K562 (cell line): Measurements from ENCODE around the gene VIPR1. TPM values are rescaled to one million over a fixed set of nuclear protein-coding genes. Genes with fewer than 3 reads are reported as not detected.
A peak's percentile ranks its signal among the peaks of the same experiment; 100 is the strongest.
"Not testable (repeated sequence)": the region's sequence is repeated elsewhere in the genome, so short reads cannot be mapped to it uniquely, and the experiment has no call there.

Experiments
- ATAC-seq: fragments of 200-7000 bp; cut with Tn5 transposase; 3 replicates; pipeline ENCODE4 v1.9.1; 2020; ENCODE audit warnings: moderate library complexity
- BruUV-seq: library from RNA; stranded (reverse); fragments of 400-500 nt; replicated peaks from 2 replicates; lab custom pipeline; 2021; lab: Mats Ljungman, UMichigan
- CTCF ChIA-PET: fragments of 300-600 bp; formaldehyde crosslinking; extraction: SDS; loops from one replicate; lab custom pipeline; 2021; ENCODE audit warnings: low intra/inter-chr PET ratio; lab: Yijun Ruan, JAX
- POLR2A ChIA-PET: fragments of 300-600, 350-650 bp; sonication (Branson Sonifier 250); formaldehyde crosslinking; extraction: SDS; loops from one replicate; lab custom pipeline; 2021; ENCODE audit warnings: antibody characterized with exemption, inconsistent platforms; lab: Yijun Ruan, JAX
- DNase-seq, 4 experiments: peaks; one replicate each; pipeline versions ENCODE4 v3.0.0 to v3.0.0-alpha.2; 2011 to 2018; ENCODE audit warnings: low spot score in 3 of 4, mixed read lengths in 3 of 4; ENCODE audit errors: extremely low read depth in 1 of 4
- FAIRE-seq: peaks from 2 replicates; lab custom pipeline; 2011; peaks lifted over from hg19 to GRCh38; lab: Jason Lieb, UNC
- H2AFZ ChIP-seq: 2 replicates; pipeline ENCODE4 v1.6.0; 2011; ENCODE audit warnings: low read depth, low read length, control low read depth, inconsistent platforms
- H3K27ac ChIP-seq: fragments of 200-600 bp; 3 replicates; pipeline ENCODE4 v1.8.0; 2011; ENCODE audit warnings: low read depth, mild to moderate bottlenecking, control low read depth, inconsistent platforms, low read length, moderate library complexity, mixed read lengths; ENCODE audit errors: extremely low read depth
- H3K27me3 ChIP-seq, 2 experiments: fragments of 300-600 bp in 1 of 2; 2 replicates in 1 of 2; 3 replicates in 1 of 2; pipeline versions ENCODE4 v1.6.0 to v1.8.0; 2011; ENCODE audit warnings: inconsistent platforms in 2 of 2, low read length in 2 of 2, mild to moderate bottlenecking in 1 of 2, mixed read lengths in 1 of 2, moderate library complexity in 1 of 2; ENCODE audit not compliant: control insufficient read depth in 2 of 2, insufficient read depth in 2 of 2
- H3K36me3 ChIP-seq: fragments of 300-600 bp; 3 replicates; pipeline ENCODE4 v1.8.0; 2011; ENCODE audit warnings: mild to moderate bottlenecking, low read length, inconsistent platforms; ENCODE audit not compliant: control insufficient read depth, insufficient read depth
- H3K4me1 ChIP-seq, 2 experiments: fragments of 200-600 bp in 1 of 2; replicated peaks in 1 of 2; 2 replicates in 1 of 2; 3 replicates in 1 of 2; pipeline versions ENCODE4 v1.5.1 to v1.8.0; 2011; ENCODE audit warnings: inconsistent platforms in 2 of 2, low read length in 2 of 2, mild to moderate bottlenecking in 1 of 2, mixed read lengths in 1 of 2, moderate library complexity in 1 of 2; ENCODE audit not compliant: control insufficient read depth in 2 of 2, insufficient read depth in 2 of 2
- H3K4me2 ChIP-seq: 2 replicates; pipeline ENCODE4 v1.6.1; 2011; ENCODE audit warnings: low read length, control low read depth, inconsistent platforms, mixed read lengths; ENCODE audit not compliant: insufficient read depth
- H3K4me3 ChIP-seq: fragments of 200-600 bp; sonication (generic), shearing (Covaris generic); 2 replicates; pipeline ENCODE4 v1.5.1; 2016; ENCODE audit warnings: control low read depth, inconsistent platforms
- H3K79me2 ChIP-seq: fragments of 200-600 bp; 3 replicates; pipeline ENCODE4 v1.8.0; 2011; ENCODE audit warnings: low read length, inconsistent platforms; ENCODE audit not compliant: control insufficient read depth, insufficient read depth
- H3K9ac ChIP-seq, 2 experiments: 2 replicates each; pipeline versions ENCODE4 v1.6.0 to v1.6.1; 2011; ENCODE audit warnings: low read depth in 2 of 2, low read length in 2 of 2, control low read depth in 1 of 2, inconsistent platforms in 1 of 2, mild to moderate bottlenecking in 1 of 2, mixed read lengths in 1 of 2; ENCODE audit not compliant: insufficient read depth in 1 of 2
- H3K9me1 ChIP-seq: one replicate; pipeline ENCODE4 v1.6.0; 2011; ENCODE audit warnings: inconsistent platforms, mild to moderate bottlenecking, low read length, moderate library complexity; ENCODE audit not compliant: control insufficient read depth, insufficient read depth
- H3K9me3 ChIP-seq: replicated peaks from 2 replicates; pipeline ENCODE4 v1.5.1; 2011; ENCODE audit warnings: low read depth, low read length, inconsistent platforms; ENCODE audit not compliant: control insufficient read depth, insufficient read depth
- H4K20me1 ChIP-seq: replicated peaks from 2 replicates; pipeline ENCODE4 v1.6.1; 2011; ENCODE audit warnings: low read length, inconsistent platforms, mixed read lengths; ENCODE audit not compliant: control insufficient read depth, insufficient read depth
- ETS2 ChIP-seq: IDR thresholded peaks from 2 replicates; pipeline ENCODE4 v1.6.1; 2016; ENCODE audit warnings: borderline replicate concordance, missing genetic modification characterization, mild to moderate bottlenecking, moderate library complexity, missing compliant biosample characterization; ENCODE audit not compliant: poor library complexity, severe bottlenecking
- RBM25 ChIP-seq: fragments of 200-400 bp; formaldehyde crosslinking; IDR thresholded peaks from 2 replicates; pipeline ENCODE4 v1.6.1; 2018; ENCODE audit warnings: low read length, low read depth, moderate library complexity; ENCODE audit not compliant: severe bottlenecking
- ZNF121 ChIP-seq: sonication (generic); formaldehyde crosslinking; conservative IDR thresholded peaks from 2 replicates; pipeline ENCODE4 v1.8.0; 2022; ENCODE audit warnings: missing genetic modification reagents
- ZNF146 ChIP-seq: IDR thresholded peaks from one replicate; pipeline ENCODE4 v1.6.1; 2018; ENCODE audit warnings: missing compliant biosample characterization; ENCODE audit not compliant: unreplicated experiment
- WGBS: fragments of 100-300 bp; shearing (Covaris generic); methylation state at CpG from one replicate; pipeline ENCODE4 v1.1.6; 2016; ENCODE audit warnings: low coverage, mixed read lengths; ENCODE audit not compliant: insufficient coverage; ENCODE audit errors: missing lambda C conversion rate; 5-methylcytosine and 5-hydroxymethylcytosine counted together
- in situ Hi-C: fragments of 300-500 bp; cut with MboI; formaldehyde crosslinking; loops from 4 replicates; pipeline ENCODE4 v1.15.0; 2018; ENCODE audit warnings: inconsistent platforms, mixed read lengths
- intact Hi-C: fragments of 100-400 bp; cut with micrococcal nuclease; formaldehyde crosslinking; loops from 2 replicates; pipeline ENCODE4 v1.14.2; 2022
- polyA plus RNA-seq, 8 experiments: library from polyadenylated mRNA; depleted of rRNA in 4 of 8; stranded (reverse) in 5 of 8; unstranded in 3 of 8; fragments of >200 nt; fragmentation: Nextera tagmentation in 2 of 8; fragmentation: Illumina TruSeq in 1 of 8; extraction: Ambion mirVana in 2 of 8; extraction: Trizol in 1 of 8; gene quantifications; 2 replicates each; pipeline versions ENCODE4 v1.2.1 to v1.2.3, GENCODE V29; 2011 to 2014; ENCODE audit warnings: inconsistent platforms in 1 of 8, missing spikeins in 1 of 8
- total RNA-seq, 7 experiments: library from RNA; depleted of rRNA in 6 of 7; stranded (reverse); fragments of >200 nt in 6 of 7; fragmentation: Illumina TruSeq in 2 of 7; extraction: Trizol in 2 of 7; gene quantifications; 2 replicates each; pipeline versions ENCODE4 v1.2.1 to v1.2.3, GENCODE V29; 2011 to 2021; ENCODE audit warnings: low replicate concordance in 1 of 7

VIPR1 gene
- total and polyA plus RNA-seq, 9 of the 15 experiments (the other 6 are each of a cell fraction or from before 2014, with no cell fraction given), result 0.04 to 0.38 (median 0.12) TPM; not detected in 3

DNA sequence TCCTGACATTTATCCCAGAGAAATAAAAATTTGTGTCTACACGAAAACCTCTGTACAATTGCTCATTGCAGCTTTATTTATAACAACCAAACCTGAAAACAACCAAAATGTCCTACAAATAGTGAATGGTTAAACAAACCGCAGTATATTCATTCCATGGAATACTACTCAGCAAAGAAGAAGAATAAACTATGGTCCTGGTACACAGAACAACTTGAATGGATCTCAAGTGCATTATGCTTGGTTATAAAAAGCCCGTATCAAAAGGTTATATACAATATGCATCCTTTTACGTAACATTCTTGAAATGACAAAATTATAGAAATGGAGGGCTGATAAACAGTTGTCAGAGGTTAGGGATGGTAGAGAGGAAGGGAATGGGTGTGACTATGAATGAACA lies 75.6 kb downstream of the VIPR1 start:
- Histone ChIP-seq H3K4me1 (peaks cover 7 to 16% of the 10 kb centered on the region in 2 experiments; a peak in 3 of 5 replicates), H3K27me3 (no peaks in the 10 kb centered on the region), H4K20me1 (no peaks in the 10 kb centered on the region), H2AFZ (no peak overlapping the region), H3K9ac (no peak overlapping the region), H3K9me3 (no peaks in the 10 kb centered on the region), H3K36me3 (peaks cover 10% of the 10 kb centered on the region; the same call in 2 of the 3 replicates), H3K4me2 (no peak overlapping the region), H3K27ac (no peak overlapping the region), H3K4me3 (no peak overlapping the region), H3K79me2 (peaks cover 66% of the 10 kb centered on the region), H3K9me1 (no peaks in the 10 kb centered on the region)
- in situ Hi-C loops (loop anchor here (10.0 kb wide), 1 partner anchor 167 kb away; no protein-coding TSS in a partner anchor), intact Hi-C loops (loop anchor here (10.0 kb wide), 2 partner anchors 257 to 307 kb away; no protein-coding TSS in a partner anchor)
- ChIA-PET CTCF (no interaction called here), POLR2A (interaction anchor here (0.7 to 1.4 kb wide), 2 partner anchors 13 to 19 kb away, joined by 3 to 4 read pairs; partner anchors contain the start of gene SS18L2)
- TF ChIP-seq ZNF146 (CRISPR knock-in tag), result peak; percentile 92
- TF ChIP-seq ETS2 (tag), result no peak
- peak; percentile 55 for TF ChIP-seq RBM25
- BruUV-seq, result no TSS peak
- DNase-seq (no peak), ATAC-seq (no peak), FAIRE-seq (no peak)
- 81% methylated on average over 4 of the region's 4 CpGs for WGBS

DNA sequence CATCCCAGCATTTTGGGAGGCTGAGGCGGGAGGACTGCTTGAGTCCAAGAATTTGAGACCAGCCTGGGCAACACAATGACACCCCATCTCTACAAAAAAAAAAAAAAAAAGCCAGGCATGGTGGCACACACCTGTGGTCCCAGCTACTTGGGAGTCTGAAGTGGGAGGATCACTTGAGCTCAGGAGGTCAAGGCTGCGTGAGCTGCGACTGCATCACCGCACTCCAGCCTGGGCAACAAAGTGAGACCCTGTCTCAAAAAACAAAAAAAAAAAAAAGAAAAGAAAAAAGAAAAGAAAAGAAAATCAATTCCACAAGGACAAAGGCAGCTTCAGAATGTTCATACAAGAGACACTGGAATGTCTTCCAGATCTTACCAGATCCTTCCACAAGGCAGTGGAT lies 76.9 kb downstream of the VIPR1 start:
- WGBS, result 96% methylated on average over 4 of the region's 4 CpGs
- H3K79me2 ChIP-seq, result peaks cover 61% of the 10 kb centered on the region
- POLR2A ChIA-PET, result interaction anchor here (1.4 kb wide), 1 partner anchor 11 kb away, joined by 4 read pairs; the partner anchor contains the start of gene SS18L2
- FAIRE-seq, H3K36me3 ChIP-seq, H3K9me1 ChIP-seq, H3K9ac ChIP-seq, H3K27me3 ChIP-seq, H3K4me2 ChIP-seq, H2AFZ ChIP-seq, H3K9me3 ChIP-seq, H4K20me1 ChIP-seq, BruUV-seq, H3K27ac ChIP-seq, H3K4me3 ChIP-seq, ATAC-seq, CTCF ChIA-PET, DNase-seq: not testable (repeated sequence)
- peaks cover 12 to 16% of the 10 kb centered on the region in 2 experiments; a peak in 3 of 5 replicates for H3K4me1 ChIP-seq
- TF ChIP-seq ZNF121, result peak; percentile 66
- intact Hi-C loops (loop anchor here (10.0 kb wide), 2 partner anchors 255 to 305 kb away; no protein-coding TSS in a partner anchor), in situ Hi-C loops (loop anchor here (10.0 kb wide), 1 partner anchor 165 kb away; no protein-coding TSS in a partner anchor)
